ENCODE results near the gene PDE8A. TPM values are rescaled to one million over a fixed set of nuclear protein-coding genes. Genes with fewer than 3 reads are reported as not detected.

Gene PDE8A
- total RNA-seq (2014; rRNA removed) (44.2 and 62.0 TPM in 2 replicates), Bru-seq, nascent RNA (percentile 87 among the genes with signal in this experiment), BruChase-seq, experiment 1, labeled RNA remaining after a 6-hour chase (percentile 75 among the genes with signal in this experiment), BruChase-seq, experiment 2, labeled RNA remaining after a 2-hour chase (percentile 81 among the genes with signal in this experiment)
- long read RNA-seq, transcript PDE8A-203 (22 exons, 3,912 nt): major isoform, 20 of 63 reads
- long read RNA-seq, transcript PDE8A-202 (21 exons, 2,663 nt): minor isoform, 6 of 63 reads
- long read RNA-seq, partial matches to known transcripts: 13 of 63 reads
- long read RNA-seq, other reads (novel, unspliced or antisense): 21 of 63 reads

- H2AFZ ChIP-seq (ENCODE audit: low read length): peak within 1 kb of the TSS; percentile 67
- intact Hi-C loops (cut with micrococcal nuclease): no loop called here
These were observed at the start of gene PDE8A for GRCh38 chr15:84981711-84982300. PDE8A (plus strand) TSS chr15:84981856; CDS start chr15:84982163, 307 bp downstream.

GRCh38 chr15:84934942-84935729 lies 46.5 kb upstream of the PDE8A start:
- intact Hi-C loops (cut with micrococcal nuclease): no loop called here
- POLR2A ChIA-PET (ENCODE audit: unreplicated experiment): no interaction called here
- no peak overlapping the region for H2AFZ ChIP-seq (ENCODE audit: low read length)
- no peak overlapping the region for H3K4me3 ChIP-seq (ENCODE audit: low read length)
- no peaks in the 10 kb centered on the region for H3K79me2 ChIP-seq (ENCODE audit: low read length)
- DNase-seq (no peak), ATAC-seq (no peak)
- peaks cover 5% of the 10 kb centered on the region for H3K4me1 ChIP-seq (ENCODE audit: insufficient read depth, low read length)
- TF ChIP-seq CTCF (conservative IDR thresholded peaks at IDR 0.05; ENCODE audit: low read depth, low read length) (peak; percentile 49), EZH2phosphoT487 (IDR thresholded peaks at IDR 0.05; ENCODE audit: borderline replicate concordance, low read length) (no peak)
- H3K27ac ChIP-seq (ENCODE audit: low read length): no peak overlapping the region
- H4K20me1 ChIP-seq (ENCODE audit: low read length): no peaks in the 10 kb centered on the region
- BruUV-seq (replicated peaks): no TSS peak
- H3K9me2 ChIP-seq (replicated peaks; ENCODE audit: low read length): no peaks in the 10 kb centered on the region
- no peaks in the 10 kb centered on the region for H3F3A ChIP-seq (ENCODE audit: low read length, unreplicated experiment)
- H3K36me3 ChIP-seq (ENCODE audit: low read depth, low read length): no peaks in the 10 kb centered on the region
- no peaks in the 10 kb centered on the region for H3K27me3 ChIP-seq (ENCODE audit: low read length)
- no peaks in the 10 kb centered on the region for H3K9me3 ChIP-seq (ENCODE audit: low read length)
- no peak overlapping the region for H3K9ac ChIP-seq (ENCODE audit: low read length)
- CTCF ChIA-PET: no interaction called here
- no peak overlapping the region for H3K4me2 ChIP-seq (ENCODE audit: low read length)

More at GRCh38 chr15:84981711-84982300, at the start of gene PDE8A:
- Histone ChIP-seq H3K4me3 (ENCODE audit: low read length) (peak within 1 kb of the TSS; percentile 92), H3K9me3 (ENCODE audit: low read length) (no peaks in the 10 kb centered on the region), H3F3A (ENCODE audit: low read length, unreplicated experiment) (no peaks in the 10 kb centered on the region), H3K4me1 (ENCODE audit: insufficient read depth, low read length) (peaks cover 26% of the 10 kb centered on the region), H3K27ac (ENCODE audit: low read length) (peak within 1 kb of the TSS; percentile 87), H3K4me2 (ENCODE audit: low read length) (peak within 1 kb of the TSS; percentile 81), H3K79me2 (ENCODE audit: low read length) (peaks cover 51% of the 10 kb centered on the region), H3K9me2 (replicated peaks; ENCODE audit: low read length) (no peaks in the 10 kb centered on the region), H4K20me1 (ENCODE audit: low read length) (peaks cover 36% of the 10 kb centered on the region), H3K36me3 (ENCODE audit: low read depth, low read length) (no peaks in the 10 kb centered on the region), H3K9ac (ENCODE audit: low read length) (peak within 1 kb of the TSS; percentile 87), H3K27me3 (ENCODE audit: low read length) (no peaks in the 10 kb centered on the region)
- ChIA-PET POLR2A (ENCODE audit: unreplicated experiment) (interaction anchor here (0.6 kb wide), 2 partner anchors 10 to 139 kb away, joined by 3 to 6 read pairs; no protein-coding TSS in a partner anchor), CTCF (interaction anchor here (0.6 kb wide), 1 partner anchor 63 kb away, joined by 3 read pairs; no protein-coding TSS in a partner anchor)
- BruUV-seq (replicated peaks): no TSS peak
- ATAC-seq (peak; percentile 12; the same call in 1 of the 2 replicates), DNase-seq (peak; percentile 40)
- no peak for TF ChIP-seq CTCF (conservative IDR thresholded peaks at IDR 0.05; ENCODE audit: low read depth, low read length)
- no peak for TF ChIP-seq EZH2 (IDR thresholded peaks at IDR 0.05; ENCODE audit: low read length, unreplicated experiment)
- no peak for TF ChIP-seq EZH2phosphoT487 (IDR thresholded peaks at IDR 0.05; ENCODE audit: borderline replicate concordance, low read length)

All from PC-3 (cell line).